ENCODE measurements around the gene NLRP2B. TPM values are rescaled to one million over a fixed set of nuclear protein-coding genes. Genes with fewer than 3 reads are reported as not detected.
"Not testable (repeated sequence)": the region's sequence is repeated elsewhere in the genome, so short reads cannot be mapped to it uniquely, and the experiment has no call there.

The NLRP2B gene
- total RNA-seq (2012; rRNA removed) = not detected in 2 replicates

- Histone ChIP-seq H3K4me2 (ENCODE audit: low read length) (no peak within 1 kb of the TSS), H3K9me3 (replicated peaks; ENCODE audit: low read length) (no peaks in the 10 kb centered on the region), H3K27me3 (ENCODE audit: control insufficient read depth, insufficient read depth, low read length) (no peaks in the 10 kb centered on the region), H3K4me3 (ENCODE audit: low read length) (no peak within 1 kb of the TSS), H3K36me3 (ENCODE audit: insufficient read depth, low read length) (no peaks in the 10 kb centered on the region), H3K4me1 (ENCODE audit: control insufficient read depth, insufficient read depth, low read length) (no peaks in the 10 kb centered on the region), H3K9ac (ENCODE audit: low read depth, low read length) (no peak within 1 kb of the TSS)
These were observed at the start of gene NLRP2B for GRCh38 chrX:57680160-57680559. Gene NLRP2B, minus strand, starts transcription at chrX:57680260.

GRCh38 chrX:57725995-57726394, 45.9 kb upstream of the NLRP2B start:
- not testable (repeated sequence) for H3K9ac ChIP-seq (ENCODE audit: low read depth, low read length); H3K27me3 ChIP-seq (ENCODE audit: control insufficient read depth, insufficient read depth, low read length); H3K4me3 ChIP-seq (ENCODE audit: low read length); H3K4me1 ChIP-seq (ENCODE audit: control insufficient read depth, insufficient read depth, low read length); H3K36me3 ChIP-seq (ENCODE audit: insufficient read depth, low read length); H3K4me2 ChIP-seq (ENCODE audit: low read length); H3K9me3 ChIP-seq (replicated peaks; ENCODE audit: low read length)

- Histone ChIP-seq H3K4me1 (ENCODE audit: control insufficient read depth, insufficient read depth, low read length) (no peaks in the 10 kb centered on the region), H3K9ac (ENCODE audit: low read depth, low read length) (no peak overlapping the region), H3K36me3 (ENCODE audit: insufficient read depth, low read length) (no peaks in the 10 kb centered on the region), H3K4me3 (ENCODE audit: low read length) (no peak overlapping the region), H3K4me2 (ENCODE audit: low read length) (no peak overlapping the region), H3K9me3 (replicated peaks; ENCODE audit: low read length) (no peaks in the 10 kb centered on the region), H3K27me3 (ENCODE audit: control insufficient read depth, insufficient read depth, low read length) (no peaks in the 10 kb centered on the region)
These were observed 1.3 kb upstream of the NLRP2B start for GRCh38 chrX:57681341-57681740.

GRCh38 chrX:57678686-57679428, 1.2 kb downstream of the NLRP2B start:
- Histone ChIP-seq H3K9me3 (replicated peaks; ENCODE audit: low read length) (no peaks in the 10 kb centered on the region), H3K36me3 (ENCODE audit: insufficient read depth, low read length) (no peaks in the 10 kb centered on the region), H3K4me3 (ENCODE audit: low read length) (no peak overlapping the region), H3K4me1 (ENCODE audit: control insufficient read depth, insufficient read depth, low read length) (no peaks in the 10 kb centered on the region), H3K27me3 (ENCODE audit: control insufficient read depth, insufficient read depth, low read length) (no peaks in the 10 kb centered on the region), H3K4me2 (ENCODE audit: low read length) (no peak overlapping the region), H3K9ac (ENCODE audit: low read depth, low read length) (no peak overlapping the region)

GRCh38 chrX:57677132-57677858, 2.8 kb downstream of the NLRP2B start:
- Histone ChIP-seq H3K9ac (ENCODE audit: low read depth, low read length) (no peak overlapping the region), H3K4me1 (ENCODE audit: control insufficient read depth, insufficient read depth, low read length) (no peaks in the 10 kb centered on the region), H3K9me3 (replicated peaks; ENCODE audit: low read length) (no peaks in the 10 kb centered on the region), H3K4me2 (ENCODE audit: low read length) (no peak overlapping the region), H3K27me3 (ENCODE audit: control insufficient read depth, insufficient read depth, low read length) (no peaks in the 10 kb centered on the region), H3K4me3 (ENCODE audit: low read length) (no peak overlapping the region), H3K36me3 (ENCODE audit: insufficient read depth, low read length) (no peaks in the 10 kb centered on the region)

- Histone ChIP-seq H3K4me2 (ENCODE audit: low read length) (no peak overlapping the region), H3K9ac (ENCODE audit: low read depth, low read length) (no peak overlapping the region), H3K27me3 (ENCODE audit: control insufficient read depth, insufficient read depth, low read length) (no peaks in the 10 kb centered on the region), H3K4me3 (ENCODE audit: low read length) (no peak overlapping the region), H3K4me1 (ENCODE audit: control insufficient read depth, insufficient read depth, low read length) (no peaks in the 10 kb centered on the region), H3K9me3 (replicated peaks; ENCODE audit: low read length) (no peaks in the 10 kb centered on the region), H3K36me3 (ENCODE audit: insufficient read depth, low read length) (no peaks in the 10 kb centered on the region)
These were observed 4.7 kb downstream of the NLRP2B start for GRCh38 chrX:57675320-57675719.

- H3K36me3 ChIP-seq (ENCODE audit: insufficient read depth, low read length) = no peaks in the 10 kb centered on the region
- H3K4me2 ChIP-seq (ENCODE audit: low read length) = no peak overlapping the region
- no peaks in the 10 kb centered on the region for H3K4me1 ChIP-seq (ENCODE audit: control insufficient read depth, insufficient read depth, low read length)
- no peak overlapping the region for H3K4me3 ChIP-seq (ENCODE audit: low read length)
- no peaks in the 10 kb centered on the region for H3K9me3 ChIP-seq (replicated peaks; ENCODE audit: low read length)
- H3K9ac ChIP-seq (ENCODE audit: low read depth, low read length) = no peak overlapping the region
- no peaks in the 10 kb centered on the region for H3K27me3 ChIP-seq (ENCODE audit: control insufficient read depth, insufficient read depth, low read length)
These were observed 5.2 kb downstream of the NLRP2B start for GRCh38 chrX:57674861-57675260.

- Histone ChIP-seq H3K9me3 (replicated peaks; ENCODE audit: low read length) (no peaks in the 10 kb centered on the region), H3K9ac (ENCODE audit: low read depth, low read length) (no peak overlapping the region), H3K27me3 (ENCODE audit: control insufficient read depth, insufficient read depth, low read length) (no peaks in the 10 kb centered on the region), H3K4me2 (ENCODE audit: low read length) (no peak overlapping the region), H3K4me3 (ENCODE audit: low read length) (no peak overlapping the region), H3K36me3 (ENCODE audit: insufficient read depth, low read length) (no peaks in the 10 kb centered on the region), H3K4me1 (ENCODE audit: control insufficient read depth, insufficient read depth, low read length) (no peaks in the 10 kb centered on the region)
These were observed 10.1 kb downstream of the NLRP2B start for GRCh38 chrX:57669961-57670360.

- no peaks in the 10 kb centered on the region for H3K27me3 ChIP-seq (ENCODE audit: control insufficient read depth, insufficient read depth, low read length)
- no peaks in the 10 kb centered on the region for H3K36me3 ChIP-seq (ENCODE audit: insufficient read depth, low read length)
- no peaks in the 10 kb centered on the region for H3K9me3 ChIP-seq (replicated peaks; ENCODE audit: low read length)
- no peak overlapping the region for H3K9ac ChIP-seq (ENCODE audit: low read depth, low read length)
- H3K4me2 ChIP-seq (ENCODE audit: low read length) = no peak overlapping the region
- no peak overlapping the region for H3K4me3 ChIP-seq (ENCODE audit: low read length)
- H3K4me1 ChIP-seq (ENCODE audit: control insufficient read depth, insufficient read depth, low read length) = no peaks in the 10 kb centered on the region
These were observed 13.1 kb downstream of the NLRP2B start for GRCh38 chrX:57667010-57667409.

- Histone ChIP-seq H3K4me1 (ENCODE audit: control insufficient read depth, insufficient read depth, low read length) (no peaks in the 10 kb centered on the region), H3K9ac (ENCODE audit: low read depth, low read length) (no peak overlapping the region), H3K9me3 (replicated peaks; ENCODE audit: low read length) (peaks cover 4% of the 10 kb centered on the region), H3K36me3 (ENCODE audit: insufficient read depth, low read length) (no peaks in the 10 kb centered on the region), H3K27me3 (ENCODE audit: control insufficient read depth, insufficient read depth, low read length) (no peaks in the 10 kb centered on the region), H3K4me2 (ENCODE audit: low read length) (no peak overlapping the region), H3K4me3 (ENCODE audit: low read length) (no peak overlapping the region)
These were observed 25.0 kb downstream of the NLRP2B start for GRCh38 chrX:57655065-57655464.

- Histone ChIP-seq H3K9me3 (replicated peaks; ENCODE audit: low read length) (peaks cover 4% of the 10 kb centered on the region), H3K4me3 (ENCODE audit: low read length) (no peak overlapping the region), H3K4me2 (ENCODE audit: low read length) (no peak overlapping the region), H3K36me3 (ENCODE audit: insufficient read depth, low read length) (no peaks in the 10 kb centered on the region), H3K9ac (ENCODE audit: low read depth, low read length) (no peak overlapping the region), H3K4me1 (ENCODE audit: control insufficient read depth, insufficient read depth, low read length) (no peaks in the 10 kb centered on the region), H3K27me3 (ENCODE audit: control insufficient read depth, insufficient read depth, low read length) (no peaks in the 10 kb centered on the region)
These were observed 27.4 kb downstream of the NLRP2B start for GRCh38 chrX:57652705-57653104.

Measured in skeletal muscle satellite cell (primary cell).